Measurements from ENCODE around the gene KCNIP2. TPM values are rescaled to one million over a fixed set of nuclear protein-coding genes. Genes with fewer than 3 reads are reported as not detected.

The KCNIP2 gene
- total and polyA plus RNA-seq, 2 of the 13 experiments (the other 11 are each of a cell fraction or from before 2014, with no cell fraction given) = 0.42 to 0.70 TPM

GRCh38 chr10:101778781-101779543, 64.6 kb downstream of the KCNIP2 start (continued):
- TF ChIP-seq ZNF646 (CRISPR knock-in tag; IDR thresholded peaks at IDR 0.05) (peak; percentile 85), PAXIP1 (CRISPR knock-in tag; conservative IDR thresholded peaks at IDR 0.05) (no peak), ZFX (CRISPR knock-in tag; IDR thresholded peaks at IDR 0.05; ENCODE audit: low read depth) (peak; percentile 40)
